ENCODE data around the gene SLC27A2. TPM values are rescaled to one million over a fixed set of nuclear protein-coding genes. Genes with fewer than 3 reads are reported as not detected.
"Not testable (repeated sequence)": the region's sequence is repeated elsewhere in the genome, so short reads cannot be mapped to it uniquely, and the experiment has no call there.

The SLC27A2 gene
- polyA plus RNA-seq (ENCODE audit: insufficient read length in 3 of 3): 10 to 100 TPM; 64.1 to 89.7 (median 67.2) TPM

DNA sequence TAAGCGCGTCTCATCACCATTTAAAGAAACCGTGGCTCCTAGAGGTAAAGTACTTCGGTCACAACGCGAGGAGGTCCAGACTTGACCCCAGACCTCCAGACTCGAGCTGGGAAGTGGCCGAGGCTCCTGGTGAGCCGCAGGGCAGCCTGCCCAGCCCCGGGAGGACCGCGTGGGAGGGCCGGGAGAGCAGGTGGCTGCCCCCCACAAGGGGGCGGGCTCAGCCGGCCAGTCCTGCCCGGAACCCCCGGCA, at the start of gene SLC27A2:
Gene SLC27A2 (plus strand): TSS at position 228 of the 250 bp plus-strand sequence. CDS start 232 bp downstream, outside the sequence.
- no peak for DNase-seq (ENCODE audit: low read depth in 3 of 3, low spot score in 2 of 3)

DNA sequence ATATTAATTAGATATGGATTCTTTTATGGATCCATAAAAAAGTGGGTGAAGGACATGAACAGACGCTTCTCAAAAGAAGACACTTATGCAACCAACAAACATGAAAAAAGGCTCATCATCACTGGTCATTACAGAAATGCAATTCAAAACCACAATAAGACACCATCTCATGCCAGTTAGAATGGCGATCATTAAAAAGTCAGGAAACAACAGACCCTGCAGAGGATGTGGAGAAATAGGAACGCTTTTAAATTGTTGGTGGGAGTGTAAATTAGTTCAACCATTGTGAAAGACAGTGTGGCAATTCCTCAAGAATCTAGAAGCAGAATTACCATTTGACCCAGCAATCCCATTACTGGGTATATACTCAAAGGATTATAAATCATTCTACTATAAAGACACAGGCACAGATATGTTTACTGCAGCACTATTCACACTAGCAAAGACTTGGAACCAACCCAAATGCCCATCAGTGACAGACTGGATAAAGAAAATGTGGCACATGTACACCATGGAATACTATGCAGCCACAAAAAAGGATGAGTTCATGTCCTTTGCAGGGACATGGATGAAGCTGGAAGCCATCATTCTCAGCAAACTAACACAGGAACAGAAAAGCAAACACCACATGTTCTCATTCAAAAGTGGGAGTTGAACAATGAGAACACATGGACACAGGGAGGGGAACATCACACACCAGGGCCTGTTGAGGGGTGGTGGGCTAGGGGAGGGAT, 49.6 kb upstream of the SLC27A2 start:
- DNase-seq (ENCODE audit: low read depth in 3 of 3, low spot score in 2 of 3): not testable (repeated sequence)

DNA sequence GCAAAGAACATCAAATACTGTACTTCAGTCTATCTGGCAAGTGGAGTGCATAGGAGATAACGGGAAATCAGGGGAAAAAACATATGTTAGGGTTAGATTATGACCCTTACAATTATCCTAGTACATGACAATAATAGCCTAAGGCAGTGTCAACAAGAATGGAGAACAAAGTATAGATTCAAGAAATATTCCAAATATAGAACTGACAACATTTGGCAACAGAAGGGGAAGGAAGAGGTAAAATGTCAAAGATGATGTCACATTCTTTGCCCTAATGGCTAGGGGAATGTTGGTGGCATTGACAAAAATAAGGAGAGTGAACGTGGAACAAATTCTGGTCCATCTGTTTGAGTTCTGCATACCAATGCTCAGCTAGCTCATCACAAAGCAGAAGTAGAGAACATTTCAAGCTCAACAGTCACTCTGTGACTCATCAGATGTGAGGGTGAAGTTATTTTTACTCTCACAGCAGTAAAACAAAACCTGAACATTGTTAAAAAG, 47.4 kb upstream of the SLC27A2 start:
- DNase-seq (ENCODE audit: low read depth in 3 of 3, low spot score in 2 of 3): no peak

GRCh38 chr15:50135031-50135551, 46.9 kb upstream of the SLC27A2 start:
- no peak for DNase-seq (ENCODE audit: low read depth in 3 of 3, low spot score in 2 of 3)

DNA sequence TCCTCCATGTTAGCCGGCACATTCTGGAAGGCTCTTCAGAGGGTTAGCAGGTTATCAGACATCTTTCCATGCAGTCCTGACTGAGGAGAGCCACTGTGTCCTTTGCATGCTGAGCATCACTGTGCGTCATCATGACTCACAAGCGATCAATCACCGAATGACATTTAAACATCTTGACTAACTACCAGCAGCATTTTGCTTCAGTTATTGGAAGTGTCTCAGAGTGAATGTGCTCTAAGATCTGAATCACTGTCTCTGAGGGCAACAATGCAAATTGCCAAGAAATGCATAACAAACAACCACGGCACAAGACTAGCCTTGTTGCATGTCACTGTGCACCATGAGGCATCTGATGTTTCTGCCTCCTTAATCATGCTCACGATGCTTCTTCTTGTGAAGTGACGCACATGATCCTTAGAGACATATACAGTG, 44.6 kb upstream of the SLC27A2 start:
- no peak for DNase-seq (ENCODE audit: low read depth in 3 of 3, low spot score in 2 of 3)

DNA sequence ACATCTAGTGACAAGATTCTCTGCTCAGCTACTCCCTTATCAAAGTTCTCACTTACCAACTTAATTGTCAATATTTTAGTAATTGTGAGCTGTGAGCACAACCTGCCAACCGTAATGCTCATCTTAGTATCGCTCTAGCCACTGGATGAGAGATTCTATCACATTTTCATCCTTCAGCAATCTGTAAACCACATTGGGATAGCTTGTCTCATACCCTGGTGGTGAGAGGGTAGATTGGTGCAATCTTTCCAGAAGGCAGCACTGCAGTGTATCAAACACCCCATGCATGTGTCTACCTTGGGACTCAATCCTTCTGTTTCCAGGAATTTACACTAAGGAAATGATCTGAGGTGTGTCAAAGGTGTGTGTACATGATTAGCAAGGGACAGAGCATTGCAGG, 44.1 kb upstream of the SLC27A2 start:
- DNase-seq (ENCODE audit: low read depth in 3 of 3, low spot score in 2 of 3): no peak

DNA sequence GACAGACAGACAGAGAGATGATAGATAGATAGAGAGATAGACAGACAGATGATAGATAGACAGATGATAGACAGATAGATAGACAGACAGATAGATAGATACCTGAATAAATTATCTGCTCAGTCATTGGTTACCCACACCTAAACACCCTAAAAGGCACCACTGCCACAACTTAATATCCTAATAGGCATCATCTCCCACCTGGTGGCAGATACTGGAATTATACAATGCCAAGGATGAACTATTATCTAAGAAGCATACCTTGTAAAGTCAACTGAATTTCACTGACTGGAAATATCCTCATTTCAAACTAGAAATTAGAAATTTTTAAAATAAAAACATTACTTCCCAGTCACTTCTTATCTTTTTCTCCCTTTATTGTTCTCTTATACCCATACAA, 43.6 kb upstream of the SLC27A2 start:
- DNase-seq (ENCODE audit: low read depth in 3 of 3, low spot score in 2 of 3): no peak

DNA sequence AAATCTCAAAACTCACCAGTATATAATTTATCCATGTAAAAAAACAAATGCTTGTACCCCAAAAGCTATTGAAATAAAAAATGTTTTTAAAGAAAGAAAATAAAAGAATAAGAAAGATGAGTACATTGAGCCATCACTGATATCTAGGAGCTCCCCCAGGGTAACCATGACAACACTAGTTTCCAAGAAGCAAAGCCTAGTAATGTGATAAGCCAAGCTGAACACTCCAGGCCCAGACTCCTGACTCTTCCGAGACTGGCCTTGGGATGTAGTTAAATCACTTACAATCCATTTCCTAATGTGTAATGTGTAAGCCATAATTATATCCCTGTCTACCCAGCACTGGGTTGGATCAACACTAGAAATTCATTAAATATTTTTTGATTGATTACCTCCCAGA, 41.9 kb upstream of the SLC27A2 start:
- no peak for DNase-seq (ENCODE audit: low read depth in 3 of 3, low spot score in 2 of 3)

GRCh38 chr15:50140983-50141382, 41.0 kb upstream of the SLC27A2 start:
- DNase-seq (ENCODE audit: low read depth in 3 of 3, low spot score in 2 of 3): no peak

GRCh38 chr15:50141856-50142255, 40.1 kb upstream of the SLC27A2 start:
- DNase-seq (ENCODE audit: low read depth in 3 of 3, low spot score in 2 of 3): no peak

DNA sequence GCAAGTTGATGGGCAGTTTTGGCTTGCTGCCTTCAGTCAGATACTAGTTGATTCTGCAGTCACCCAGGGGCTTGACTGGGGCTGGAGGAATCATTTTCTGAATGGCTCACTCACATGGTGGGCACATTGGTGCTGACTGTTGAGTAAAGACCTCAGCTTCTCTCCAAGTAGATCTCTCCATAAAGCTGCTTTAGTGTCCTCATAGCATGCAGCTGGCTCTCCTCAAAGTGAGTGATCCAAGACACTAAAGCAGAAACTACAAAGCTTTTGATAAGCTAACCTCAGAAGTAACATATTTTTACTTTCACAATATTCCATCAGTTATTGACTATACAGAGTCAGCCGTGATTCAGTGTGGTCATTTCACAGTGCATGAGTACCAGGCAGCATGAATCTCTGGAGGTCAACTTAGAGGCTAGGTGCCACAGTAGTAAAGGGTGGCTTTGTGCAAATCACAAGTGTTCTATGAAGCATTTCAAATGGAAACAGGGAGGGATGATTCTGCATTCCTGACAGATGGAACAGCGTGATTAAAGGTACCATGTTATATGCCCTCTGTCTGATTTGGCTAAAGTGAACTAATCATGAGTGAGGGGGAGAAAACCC, 38.6 kb upstream of the SLC27A2 start:
- DNase-seq (ENCODE audit: low read depth in 3 of 3, low spot score in 2 of 3): no peak

DNA sequence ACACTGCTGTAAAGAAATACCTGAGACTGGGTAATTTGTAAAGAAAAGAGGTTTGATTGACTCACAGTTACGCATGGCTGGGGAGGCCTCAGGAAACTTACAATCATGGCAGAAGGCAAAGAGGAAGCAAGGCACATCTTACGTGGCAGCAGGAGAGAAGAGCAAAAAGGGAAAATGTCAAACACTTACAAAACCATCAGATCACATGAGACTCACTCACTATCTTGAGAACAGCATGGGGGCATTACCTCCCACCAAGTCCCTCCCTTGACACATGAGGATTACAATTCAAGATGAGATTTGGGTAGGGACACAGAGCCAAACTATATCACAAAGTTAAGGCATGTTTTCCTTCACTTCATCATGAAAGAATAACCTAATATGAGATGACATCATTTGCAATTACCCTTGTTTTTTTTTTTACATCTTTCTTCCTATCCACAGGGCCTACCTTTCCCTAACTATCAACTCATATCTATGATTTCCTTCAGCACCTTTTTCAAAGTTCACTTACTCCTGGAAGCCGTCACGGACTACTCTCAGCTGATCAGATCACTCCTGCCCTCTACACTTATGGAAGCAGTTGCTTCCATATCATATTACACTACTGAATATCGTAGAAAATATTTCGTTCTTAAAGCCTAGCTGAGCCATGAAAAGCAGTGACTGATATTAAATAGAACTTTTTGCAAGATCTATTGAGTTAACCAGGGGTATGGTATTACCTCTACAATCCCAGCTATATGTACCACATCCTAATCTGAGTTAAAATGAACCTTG, 37.5 kb upstream of the SLC27A2 start:
- DNase-seq (ENCODE audit: low read depth in 3 of 3, low spot score in 2 of 3): no peak

GRCh38 chr15:50145451-50145872, 36.5 kb upstream of the SLC27A2 start:
- DNase-seq (ENCODE audit: low read depth in 3 of 3, low spot score in 2 of 3): peak; percentile 56 to 72 (median 59)

- DNase-seq (ENCODE audit: low read depth in 3 of 3, low spot score in 2 of 3): no peak
Measured at GRCh38 chr15:50146632-50147031, 35.4 kb upstream of the SLC27A2 start.

DNA sequence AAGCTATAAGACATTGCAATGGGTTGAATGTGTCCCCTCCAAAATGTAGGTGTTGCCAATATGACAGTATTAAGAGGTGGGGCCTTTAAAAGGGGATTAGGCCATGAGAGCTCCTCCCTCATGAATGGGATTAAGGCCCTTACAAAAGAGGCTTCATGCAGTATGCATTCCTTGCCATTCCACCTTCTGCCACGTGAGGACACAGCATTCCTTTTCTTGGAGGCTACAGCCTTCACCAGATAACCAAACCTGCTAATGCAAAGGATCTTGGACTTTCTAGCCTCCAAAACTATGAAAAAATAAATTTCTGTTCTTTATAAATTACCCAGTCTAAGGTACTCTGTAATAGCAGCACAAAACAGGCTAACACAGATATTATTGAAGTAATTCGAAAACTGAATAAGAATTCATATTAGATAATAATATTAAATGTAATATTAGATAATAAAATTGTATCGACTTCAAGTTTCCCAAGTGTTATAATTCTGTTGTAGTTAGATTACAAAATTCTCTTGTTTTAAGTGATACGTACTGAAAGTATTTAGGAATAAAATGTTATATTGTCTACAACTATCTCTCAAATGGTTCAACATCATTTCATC, 33.5 kb upstream of the SLC27A2 start:
- DNase-seq (ENCODE audit: low read depth in 3 of 3, low spot score in 2 of 3): no peak

- DNase-seq (ENCODE audit: low read depth in 3 of 3, low spot score in 2 of 3): no peak
Measured at GRCh38 chr15:50149090-50149489, 32.9 kb upstream of the SLC27A2 start.

GRCh38 chr15:50150349-50150748, 31.6 kb upstream of the SLC27A2 start:
- DNase-seq (ENCODE audit: low read depth in 3 of 3, low spot score in 2 of 3): no peak

DNA sequence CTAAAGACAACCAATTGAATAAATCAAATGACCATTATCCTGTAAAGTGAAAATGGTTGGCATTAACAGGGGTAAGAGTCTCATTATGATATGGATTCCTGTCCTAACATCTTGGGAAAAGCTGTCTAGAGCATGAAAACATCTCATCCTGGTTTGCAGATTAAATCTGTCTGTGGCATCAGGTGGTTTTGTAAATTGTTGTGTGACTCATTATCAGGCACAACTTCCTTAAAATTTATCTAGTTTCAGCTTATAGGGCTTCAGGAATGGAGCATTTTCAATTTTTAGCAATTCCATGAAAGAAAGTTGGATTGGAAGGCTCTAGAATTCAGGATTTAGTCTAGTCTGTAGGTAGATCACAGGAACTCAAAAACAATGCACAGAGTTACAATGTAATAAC, 31.1 kb upstream of the SLC27A2 start:
- DNase-seq (ENCODE audit: low read depth in 3 of 3, low spot score in 2 of 3): no peak

- DNase-seq (ENCODE audit: low read depth in 3 of 3, low spot score in 2 of 3): no peak
Measured at GRCh38 chr15:50151476-50151875, 30.5 kb upstream of the SLC27A2 start.

DNA sequence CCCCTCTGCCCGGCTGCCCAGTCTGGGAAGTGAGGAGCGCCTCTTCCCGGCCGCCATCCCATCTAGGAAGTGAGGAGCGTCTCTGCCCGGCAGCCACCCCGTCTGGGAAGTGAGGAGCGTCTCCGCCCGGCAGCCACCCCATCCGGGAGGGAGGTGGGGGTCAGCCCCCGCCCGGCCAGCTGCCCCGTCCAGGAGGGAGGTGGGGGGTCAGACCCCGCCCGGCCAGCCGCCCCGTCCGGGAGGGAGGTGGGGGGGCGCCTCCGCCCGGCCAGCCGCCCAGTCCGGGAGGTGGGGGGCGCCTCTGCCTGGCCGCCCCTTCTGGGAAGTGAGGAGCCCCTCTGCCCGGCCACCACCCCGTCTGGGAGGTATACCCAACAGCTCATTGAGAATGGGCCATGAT, 23.8 kb upstream of the SLC27A2 start:
- not testable (repeated sequence) for DNase-seq (ENCODE audit: low read depth in 3 of 3, low spot score in 2 of 3)
